Smooth muscle cell of trachea (primary cell): ENCODE data around the gene MYOM3. TPM values are rescaled to one million over a fixed set of nuclear protein-coding genes. Genes with fewer than 3 reads are reported as not detected.

Experiments
- total RNA-seq: library from RNA; depleted of rRNA; stranded (reverse); fragments of >200 nt; gene quantifications from 2 replicates; pipeline ENCODE4 v1.2.1, GENCODE V29; 2014

Gene MYOM3
- total RNA-seq = not detected in 2 replicates

DNA sequence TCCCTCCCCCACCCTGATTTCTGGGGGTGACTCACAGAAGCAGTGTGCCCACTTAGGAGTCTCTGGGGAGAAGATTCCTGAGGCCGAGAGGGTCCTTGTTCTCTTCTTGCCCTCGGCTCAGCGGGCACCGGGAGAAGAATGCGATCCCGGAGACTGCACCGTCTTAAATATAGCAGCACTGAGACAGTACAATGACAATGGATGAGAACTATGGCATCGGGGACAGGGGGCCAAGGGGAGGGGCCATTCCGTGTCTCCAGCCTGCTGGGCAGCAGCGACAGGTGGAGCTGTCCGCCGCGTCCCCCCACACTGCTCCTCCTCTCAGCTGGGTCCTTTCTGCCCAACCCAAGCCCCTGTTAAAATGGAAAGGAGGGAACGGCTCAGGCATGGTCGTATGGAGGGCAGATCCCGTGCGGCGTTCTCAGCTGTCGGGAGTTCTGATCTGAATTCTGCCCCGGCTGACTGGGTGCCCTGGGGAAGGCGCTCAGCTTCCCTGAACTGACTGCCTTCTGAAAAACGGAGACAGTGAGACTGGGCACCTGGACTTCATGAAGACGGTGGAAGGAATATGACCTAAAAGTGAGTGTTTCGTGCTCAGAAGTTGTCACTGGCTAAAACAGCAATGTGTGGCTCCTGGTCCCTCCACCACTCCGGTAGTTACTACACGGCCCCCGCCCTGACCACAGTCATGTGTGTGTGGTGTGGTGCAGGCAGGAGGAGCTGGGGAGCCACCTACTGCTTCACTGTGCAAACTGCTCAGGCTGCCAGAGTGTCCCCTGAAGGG is at the start of gene MYOM3:
TSS of gene MYOM3 (minus strand) at position 140 of the 784 bp plus-strand sequence. CDS start 3,499 bp downstream, outside the sequence.

DNA sequence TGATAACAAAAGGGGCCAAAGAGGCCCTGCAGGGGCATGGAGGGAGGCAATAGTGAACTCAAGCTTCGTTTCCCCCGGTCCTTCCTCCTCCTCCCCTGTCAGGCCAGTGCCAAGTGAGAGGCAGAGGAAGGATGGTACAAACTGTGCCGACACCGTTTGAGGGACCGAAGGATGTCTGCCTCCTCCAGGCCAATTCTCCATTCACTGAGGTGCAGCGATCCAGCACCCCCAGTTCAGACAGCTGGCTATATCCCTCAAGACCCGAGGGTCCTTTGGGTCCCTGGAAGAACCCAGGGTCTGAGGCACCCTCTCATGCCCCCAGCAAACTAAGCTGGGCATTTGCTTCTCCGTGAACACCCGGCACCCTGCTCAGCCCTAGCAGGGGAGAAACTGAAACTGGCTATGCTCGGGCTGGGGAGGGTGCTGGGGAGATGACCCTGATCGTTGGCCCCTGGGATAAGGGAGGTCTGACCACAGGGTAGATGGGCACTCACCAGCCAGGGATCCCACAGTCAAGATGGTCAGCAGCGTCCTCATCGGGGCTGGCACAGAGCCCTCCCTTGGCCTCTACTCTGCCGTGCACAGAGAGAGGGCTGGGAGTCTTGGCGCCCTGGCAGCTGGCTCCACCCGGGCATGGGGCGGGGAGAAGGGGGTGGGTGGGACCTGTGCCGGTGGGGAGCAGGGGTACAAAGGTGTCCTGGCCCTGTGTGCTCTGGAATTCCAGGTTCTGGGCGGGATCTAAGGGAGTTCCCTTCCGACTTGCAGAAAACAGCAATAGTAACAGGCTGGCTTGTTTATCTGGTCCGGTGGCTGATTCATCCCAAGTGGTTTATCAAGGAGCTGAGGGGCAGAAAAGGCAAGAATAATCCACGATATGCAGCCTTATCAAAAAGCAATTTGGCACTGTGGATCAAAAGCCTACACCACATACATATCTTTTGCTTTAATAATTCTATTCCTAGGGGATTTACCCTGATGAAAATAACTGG is 30.9 kb upstream of the MYOM3 start, which contains the start of gene IL22RA1:
TSS of gene IL22RA1 (minus strand) at position 595 of the 989 bp plus-strand sequence. CDS start at position 537, 58 bp downstream.

Other genes starting within 250 kb of the MYOM3 start
- gene FUCA1, start 243.8 kb downstream of the MYOM3 start, total RNA-seq = 2.2 and 7.4 TPM in 2 replicates
- gene CNR2, start 198.8 kb downstream of the MYOM3 start, total RNA-seq = not detected in 2 replicates
- gene PNRC2, start 152.3 kb downstream of the MYOM3 start, total RNA-seq = 76.9 and 128 TPM in 2 replicates
- gene SRSF10, start 131.8 kb downstream of the MYOM3 start, total RNA-seq = 65.0 and 102 TPM in 2 replicates
- 0.15 and 0.17 TPM in 2 replicates for gene IL22RA1, start 31.0 kb upstream of the MYOM3 start, total RNA-seq
- gene IFNLR1, start 75.2 kb upstream of the MYOM3 start, total RNA-seq = not detected in 2 replicates
- gene GRHL3, start 207.2 kb upstream of the MYOM3 start, total RNA-seq = not detected in 2 replicates